Right atrium auricular region (tissue), 2 donors: Measurements from ENCODE around the gene HIPK2. TPM values are rescaled to one million over a fixed set of nuclear protein-coding genes. Genes with fewer than 3 reads are reported as not detected.

Experiments
- DNase-seq: peaks from one replicate; pipeline ENCODE4 v3.0.0-alpha.2; 2019; ENCODE audit warnings: low spot score
- H3K27ac ChIP-seq, 2 donors: fragments of 200-600 bp; sonication (generic); 1 replicate in 1 of 2; 2 replicates in 1 of 2; pipeline ENCODE4 v1.5.1; 2016 to 2019
- H3K27me3 ChIP-seq, 2 donors: fragments of 200-600 bp; sonication (generic); one replicate each; pipeline versions ENCODE4 v1.5.1 to v1.6.0; 2017 to 2019
- H3K36me3 ChIP-seq: fragments of 200-600 bp; sonication (generic); one replicate; pipeline ENCODE4 v1.5.1; 2016
- H3K4me1 ChIP-seq, 2 donors: fragments of 200-600 bp; sonication (generic); one replicate each; pipeline versions ENCODE4 v1.5.1 to v1.6.0; 2017 to 2019
- H3K4me3 ChIP-seq, 2 donors: fragments of 200-600 bp; sonication (generic); 1 replicate in 1 of 2; 2 replicates in 1 of 2; pipeline ENCODE4 v1.5.1; 2017 to 2019; ENCODE audit warnings: mild to moderate bottlenecking in 1 of 2, moderate library complexity in 1 of 2
- H3K9me3 ChIP-seq, 2 donors: fragments of 200-600 bp; sonication (generic); one replicate each; pipeline ENCODE4 v1.5.1; 2019
- total RNA-seq, 2 donors: library from RNA; depleted of rRNA; stranded (reverse); fragments of >200 nt; gene quantifications; one replicate each; pipeline ENCODE4 v1.1.0, GENCODE V29; 2016
- TF ChIP-seq, protein P1 (sequence below), 2 donors: fragments of 200-600 bp; sonication (generic); IDR thresholded peaks; one replicate each; pipeline ENCODE4 v1.5.1; 2019; ENCODE audit warnings: antibody characterized with exemption in 2 of 2

The HIPK2 gene
- total RNA-seq, 2 donors from 2014 or later, result 87.0 to 131 TPM

DNA sequence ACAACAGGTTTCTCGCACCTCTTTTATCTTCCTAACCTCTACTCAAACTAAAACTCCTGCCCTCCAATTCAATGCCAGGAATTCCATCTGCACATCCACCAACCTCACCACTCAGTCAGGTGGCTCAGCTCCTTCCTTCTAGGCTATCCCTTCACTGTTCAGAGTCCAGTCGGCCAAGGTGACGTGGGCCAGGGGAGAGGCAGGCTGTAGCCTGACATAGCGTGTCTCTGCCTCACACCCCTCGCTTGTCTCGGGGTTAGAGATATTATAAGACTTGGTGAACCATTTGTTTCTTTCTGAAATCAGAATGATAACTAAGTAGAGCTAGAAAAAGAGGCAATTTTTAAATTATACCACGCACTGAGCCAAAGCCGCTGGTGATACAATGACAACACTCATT lies 31.1 kb downstream of the HIPK2 start:
- no peak for DNase-seq
- no peaks in the 10 kb centered on the region for H3K36me3 ChIP-seq
- TF ChIP-seq, protein P1, sequence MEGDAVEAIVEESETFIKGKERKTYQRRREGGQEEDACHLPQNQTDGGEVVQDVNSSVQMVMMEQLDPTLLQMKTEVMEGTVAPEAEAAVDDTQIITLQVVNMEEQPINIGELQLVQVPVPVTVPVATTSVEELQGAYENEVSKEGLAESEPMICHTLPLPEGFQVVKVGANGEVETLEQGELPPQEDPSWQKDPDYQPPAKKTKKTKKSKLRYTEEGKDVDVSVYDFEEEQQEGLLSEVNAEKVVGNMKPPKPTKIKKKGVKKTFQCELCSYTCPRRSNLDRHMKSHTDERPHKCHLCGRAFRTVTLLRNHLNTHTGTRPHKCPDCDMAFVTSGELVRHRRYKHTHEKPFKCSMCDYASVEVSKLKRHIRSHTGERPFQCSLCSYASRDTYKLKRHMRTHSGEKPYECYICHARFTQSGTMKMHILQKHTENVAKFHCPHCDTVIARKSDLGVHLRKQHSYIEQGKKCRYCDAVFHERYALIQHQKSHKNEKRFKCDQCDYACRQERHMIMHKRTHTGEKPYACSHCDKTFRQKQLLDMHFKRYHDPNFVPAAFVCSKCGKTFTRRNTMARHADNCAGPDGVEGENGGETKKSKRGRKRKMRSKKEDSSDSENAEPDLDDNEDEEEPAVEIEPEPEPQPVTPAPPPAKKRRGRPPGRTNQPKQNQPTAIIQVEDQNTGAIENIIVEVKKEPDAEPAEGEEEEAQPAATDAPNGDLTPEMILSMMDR (IDR thresholded peaks at IDR 0.05), result no peak
- no peak overlapping the region for H3K4me3 ChIP-seq
- no peaks in the 10 kb centered on the region for H3K9me3 ChIP-seq
- H3K4me1 ChIP-seq, result peaks cover 0 to 95% of the 10 kb centered on the region in 2 donors
- H3K27ac ChIP-seq, result peak overlapping the region; percentile 93 to 96
- H3K27me3 ChIP-seq, result no peaks in the 10 kb centered on the region

DNA sequence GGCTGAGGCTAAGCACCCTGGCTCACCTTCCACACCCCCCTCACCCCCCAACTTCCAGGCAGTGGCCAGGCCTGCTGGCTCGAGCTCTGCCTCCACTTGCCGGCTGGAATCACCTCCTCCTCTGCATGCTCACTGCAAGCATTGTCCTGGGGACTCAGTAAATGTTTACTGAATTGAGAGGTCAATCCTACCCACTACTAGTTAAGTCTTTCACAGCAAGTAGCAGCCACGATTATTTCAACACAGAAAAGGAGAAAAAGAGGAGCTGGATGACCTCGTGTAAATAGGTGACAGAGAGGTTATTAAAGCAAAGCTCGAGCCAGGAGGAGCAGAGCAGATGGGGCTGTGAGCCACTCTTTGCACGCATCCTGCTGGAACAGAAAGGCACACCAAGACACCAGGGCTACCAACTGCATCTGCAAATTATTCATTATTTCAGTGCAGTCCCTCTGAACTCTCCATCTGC lies 32.1 kb downstream of the HIPK2 start:
- Histone ChIP-seq H3K27ac (peak overlapping the region; percentile 93 to 96), H3K4me3 (no peak overlapping the region), H3K4me1 (peaks cover 0 to 99% of the 10 kb centered on the region in 2 donors), H3K9me3 (no peaks in the 10 kb centered on the region), H3K36me3 (no peaks in the 10 kb centered on the region), H3K27me3 (no peaks in the 10 kb centered on the region)
- peak; percentile 59 for DNase-seq
- TF ChIP-seq, protein P1 (IDR thresholded peaks at IDR 0.05), result no peak

DNA sequence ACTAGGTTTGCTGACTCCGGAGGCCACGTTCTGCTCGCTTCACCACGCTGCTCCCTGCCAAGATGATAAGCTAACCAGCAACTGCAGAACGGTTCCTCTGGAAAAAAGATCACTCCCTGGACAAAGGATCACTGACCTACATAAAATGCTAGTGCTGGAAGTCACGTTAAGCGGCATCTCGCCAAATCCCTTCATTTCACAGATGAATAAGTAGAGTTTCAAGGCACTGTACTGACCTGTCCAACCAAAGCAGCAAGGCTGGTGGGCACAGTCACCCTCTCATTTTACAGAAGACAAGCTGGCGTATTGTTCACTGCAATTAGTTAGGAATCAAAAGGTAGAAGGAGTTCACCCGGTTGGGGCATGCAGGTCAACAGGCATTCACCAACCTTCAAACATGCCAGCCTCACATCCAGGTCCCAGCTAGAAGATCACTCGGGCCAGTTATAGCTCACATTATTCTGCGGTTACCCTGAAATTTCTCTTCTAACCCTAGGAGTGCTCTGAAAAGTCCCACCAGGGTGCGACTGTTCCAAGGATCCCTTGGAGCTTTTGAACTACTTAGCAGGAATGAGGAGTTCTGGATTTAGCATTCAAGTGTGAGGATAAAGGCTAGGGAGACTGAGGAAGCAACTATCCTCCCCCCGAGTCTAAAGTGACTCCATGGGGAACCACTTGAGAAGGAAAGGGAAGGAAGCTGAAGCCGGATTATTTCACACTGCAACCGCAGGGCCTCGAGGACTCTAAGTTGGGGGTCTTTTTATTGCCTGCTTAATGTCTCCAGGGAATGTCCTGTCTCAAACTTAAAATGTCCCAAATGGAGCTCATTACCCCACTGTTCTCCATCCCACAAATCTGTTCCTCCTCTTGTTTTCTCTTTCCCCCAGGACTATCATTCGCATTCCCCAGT lies 32.8 kb downstream of the HIPK2 start:
- Histone ChIP-seq H3K27ac (peak overlapping the region; percentile 93 to 96), H3K4me3 (no peak overlapping the region), H3K27me3 (no peaks in the 10 kb centered on the region), H3K9me3 (no peaks in the 10 kb centered on the region), H3K4me1 (peaks cover 0 to 99% of the 10 kb centered on the region in 2 donors), H3K36me3 (no peaks in the 10 kb centered on the region)
- peak; percentile 74 for DNase-seq
- TF ChIP-seq, protein P1 (IDR thresholded peaks at IDR 0.05), result no peak

DNA sequence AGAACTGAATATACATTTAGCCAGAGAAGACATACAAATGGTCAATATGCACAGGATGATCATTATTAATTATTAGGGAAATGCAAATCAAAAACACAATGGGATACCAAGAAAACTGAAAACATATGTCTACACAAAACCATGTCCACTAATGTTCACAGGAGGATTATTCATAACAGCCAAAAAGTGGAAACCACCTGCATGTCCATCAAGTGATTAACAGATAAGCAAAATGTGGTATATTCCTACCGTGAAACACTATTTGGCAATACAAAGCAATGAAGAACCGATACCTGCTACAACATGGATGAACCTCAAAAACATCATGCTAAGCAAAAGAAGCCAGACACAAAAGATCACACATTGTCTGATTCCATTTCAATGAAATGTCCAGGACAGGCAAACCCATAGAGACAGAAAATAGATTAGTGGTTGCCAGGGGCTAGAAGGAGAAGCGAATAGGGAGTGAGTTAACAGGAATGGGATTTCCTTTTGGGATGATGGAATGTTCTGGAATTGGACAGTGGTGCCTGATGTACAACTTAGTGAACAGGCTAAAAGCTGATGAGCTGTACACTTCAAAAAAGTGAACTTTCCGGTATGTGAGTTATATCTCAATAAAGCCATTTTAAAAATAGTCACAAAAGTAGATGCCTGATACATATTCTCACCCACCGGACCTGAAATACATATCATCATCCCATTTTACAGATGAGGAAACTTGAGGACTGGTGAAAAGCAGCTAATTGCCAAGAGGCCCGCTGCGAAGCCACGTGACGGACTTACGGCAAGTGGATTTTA lies 33.6 kb downstream of the HIPK2 start:
- Histone ChIP-seq H3K4me1 (peaks cover 0 to 98% of the 10 kb centered on the region in 2 donors), H3K27ac (peak overlapping the region; percentile 93 to 96), H3K27me3 (no peaks in the 10 kb centered on the region), H3K36me3 (no peaks in the 10 kb centered on the region), H3K4me3 (no peak overlapping the region), H3K9me3 (no peaks in the 10 kb centered on the region)
- TF ChIP-seq, protein P1 (IDR thresholded peaks at IDR 0.05), result no peak
- DNase-seq, result no peak

DNA sequence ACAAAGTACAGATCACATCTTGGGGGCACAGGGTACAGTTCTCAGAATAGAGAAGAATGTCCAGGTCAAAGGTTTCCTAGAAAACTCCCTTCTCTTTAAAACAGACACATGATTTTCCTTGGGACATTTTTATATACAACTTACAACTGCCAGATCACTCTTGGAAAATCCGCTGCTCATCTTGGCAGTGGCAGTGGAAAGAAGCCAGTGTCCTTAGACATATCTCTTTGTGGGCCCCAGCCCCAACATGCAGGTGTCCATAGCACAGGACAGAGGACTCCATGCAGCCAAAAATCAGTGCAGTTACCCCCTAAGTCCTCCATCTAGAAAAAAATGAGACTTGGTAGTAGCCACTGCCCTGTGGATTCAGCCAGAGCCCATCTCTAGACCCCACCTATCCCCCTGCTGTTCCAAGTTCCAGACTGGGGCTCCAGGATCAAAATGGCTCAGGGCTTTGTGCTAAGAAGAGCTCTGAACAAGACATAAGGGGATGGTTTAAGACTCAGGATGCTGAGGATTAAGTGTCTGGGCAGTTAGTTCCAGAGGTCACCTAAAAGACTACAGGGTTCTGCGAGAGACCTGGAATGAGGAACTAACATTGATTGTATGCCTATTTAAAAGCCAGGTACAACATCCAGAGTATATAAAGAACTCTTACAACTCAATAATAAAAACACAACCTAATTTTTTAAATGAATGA lies 34.4 kb downstream of the HIPK2 start:
- peak overlapping the region; percentile 93 to 96 for H3K27ac ChIP-seq

More for the DNA sequence above, 34.4 kb downstream of the HIPK2 start:
- Histone ChIP-seq H3K9me3 (no peaks in the 10 kb centered on the region), H3K36me3 (no peaks in the 10 kb centered on the region), H3K4me1 (peaks cover 0 to 98% of the 10 kb centered on the region in 2 donors), H3K27me3 (no peaks in the 10 kb centered on the region), H3K4me3 (no peak overlapping the region)
- TF ChIP-seq, protein P1 (IDR thresholded peaks at IDR 0.05), result no peak
- peak; percentile 58 for DNase-seq
